HepG2 (cell line): ENCODE results near the gene RPUSD4. TPM values are rescaled to one million over a fixed set of nuclear protein-coding genes. Genes with fewer than 3 reads are reported as not detected.

Experiments
- GLMP ChIP-seq: sonication (generic); formaldehyde crosslinking; IDR thresholded peaks from 2 replicates; pipeline ENCODE4 v1.9.0; 2021; ENCODE audit warnings: missing genetic modification reagents, mild to moderate bottlenecking, borderline replicate concordance
- HES4 ChIP-seq: sonication (generic); formaldehyde crosslinking; IDR thresholded peaks from 2 replicates; pipeline ENCODE4 v1.9.0; 2021; ENCODE audit warnings: mild to moderate bottlenecking, missing genetic modification reagents, borderline replicate concordance
- LBX2 ChIP-seq: sonication (generic); formaldehyde crosslinking; IDR thresholded peaks from 2 replicates; pipeline ENCODE4 v1.5.0; 2020; ENCODE audit warnings: missing genetic modification reagents, mild to moderate bottlenecking, borderline replicate concordance
- PHB2 ChIP-seq: fragments of 450-650 bp; IDR thresholded peaks from 2 replicates; pipeline ENCODE4 v1.6.1; 2018; ENCODE audit not compliant: partially characterized antibody
- RFX1 ChIP-seq: fragments of 450-650 bp; IDR thresholded peaks from 2 replicates; pipeline ENCODE4 v1.6.1; 2017
- SSRP1 ChIP-seq: IDR thresholded peaks from 2 replicates; pipeline ENCODE4 v1.6.1; 2016; ENCODE audit warnings: control low read depth
- ZNF232 ChIP-seq: sonication (generic); formaldehyde crosslinking; IDR thresholded peaks from 2 replicates; pipeline ENCODE4 v1.4.0; 2020; ENCODE audit warnings: missing genetic modification reagents, borderline replicate concordance
- ZNF274 ChIP-seq: sonication (generic); formaldehyde crosslinking; IDR thresholded peaks from 2 replicates; pipeline ENCODE4 v1.5.1; 2020; ENCODE audit warnings: mild to moderate bottlenecking, missing genetic modification reagents
- ZNF564 ChIP-seq: sonication (generic); formaldehyde crosslinking; IDR thresholded peaks from 2 replicates; pipeline ENCODE4 v1.8.1; 2023; ENCODE audit warnings: mild to moderate bottlenecking, missing genetic modification reagents
- ZNF776 ChIP-seq: sonication (generic); formaldehyde crosslinking; IDR thresholded peaks from 2 replicates; pipeline ENCODE4 v1.4.0; 2020; ENCODE audit warnings: mild to moderate bottlenecking, missing genetic modification reagents
- polyA plus RNA-seq, 8 experiments: library from polyadenylated mRNA; depleted of rRNA in 3 of 8; stranded (reverse) in 7 of 8; unstranded in 1 of 8; fragments of >200 nt; fragmentation: Illumina TruSeq in 4 of 8; extraction: Trizol in 4 of 8; gene quantifications; 2 replicates each; pipeline versions ENCODE4 v1.2.1 to v1.2.3, GENCODE V29; 2011 to 2016; ENCODE audit warnings: low read depth in 4 of 8, missing spikeins in 1 of 8, mixed read lengths in 1 of 8; ENCODE audit not compliant: insufficient read depth in 1 of 8
- total RNA-seq, 5 experiments: library from RNA; depleted of rRNA; stranded (reverse); fragments of >200 nt; fragmentation: Illumina TruSeq; extraction: Trizol; gene quantifications; 2 replicates each; pipeline ENCODE4 v1.2.3, GENCODE V29; 2016; ENCODE audit warnings: low read depth in 1 of 5
- TF ChIP-seq, protein P1 (sequence below): sonication (generic); formaldehyde crosslinking; IDR thresholded peaks from 2 replicates; pipeline ENCODE4 v1.4.0; 2020; ENCODE audit warnings: missing genetic modification reagents, borderline replicate concordance

The RPUSD4 gene
- total and polyA plus RNA-seq, 2 of the 13 experiments (the other 11 are each of a cell fraction or from before 2014, with no cell fraction given), result 45.0 to 52.9 TPM

- TF ChIP-seq HES4, result no peak
- TF ChIP-seq ZNF564 (CRISPR knock-in tag), result no peak
- TF ChIP-seq, protein P1, sequence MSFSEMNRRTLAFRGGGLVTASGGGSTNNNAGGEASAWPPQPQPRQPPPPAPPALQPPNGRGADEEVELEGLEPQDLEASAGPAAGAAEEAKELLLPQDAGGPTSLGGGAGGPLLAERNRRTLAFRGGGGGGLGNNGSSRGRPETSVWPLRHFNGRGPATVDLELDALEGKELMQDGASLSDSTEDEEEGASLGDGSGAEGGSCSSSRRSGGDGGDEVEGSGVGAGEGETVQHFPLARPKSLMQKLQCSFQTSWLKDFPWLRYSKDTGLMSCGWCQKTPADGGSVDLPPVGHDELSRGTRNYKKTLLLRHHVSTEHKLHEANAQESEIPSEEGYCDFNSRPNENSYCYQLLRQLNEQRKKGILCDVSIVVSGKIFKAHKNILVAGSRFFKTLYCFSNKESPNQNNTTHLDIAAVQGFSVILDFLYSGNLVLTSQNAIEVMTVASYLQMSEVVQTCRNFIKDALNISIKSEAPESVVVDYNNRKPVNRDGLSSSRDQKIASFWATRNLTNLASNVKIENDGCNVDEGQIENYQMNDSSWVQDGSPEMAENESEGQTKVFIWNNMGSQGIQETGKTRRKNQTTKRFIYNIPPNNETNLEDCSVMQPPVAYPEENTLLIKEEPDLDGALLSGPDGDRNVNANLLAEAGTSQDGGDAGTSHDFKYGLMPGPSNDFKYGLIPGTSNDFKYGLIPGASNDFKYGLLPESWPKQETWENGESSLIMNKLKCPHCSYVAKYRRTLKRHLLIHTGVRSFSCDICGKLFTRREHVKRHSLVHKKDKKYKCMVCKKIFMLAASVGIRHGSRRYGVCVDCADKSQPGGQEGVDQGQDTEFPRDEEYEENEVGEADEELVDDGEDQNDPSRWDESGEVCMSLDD (CRISPR knock-in tag), result no peak
- no peak for TF ChIP-seq ZNF776 (CRISPR knock-in tag)
- 0 out of 2 replicates have a peak, but pooled peaks have one; percentile 56 for TF ChIP-seq ZNF232
- TF ChIP-seq RFX1, result no peak
- TF ChIP-seq LBX2 (CRISPR knock-in tag), result no peak
- no peak for TF ChIP-seq GLMP (CRISPR knock-in tag)
- no peak for TF ChIP-seq SSRP1 (CRISPR knock-in tag)
- no peak for TF ChIP-seq PHB2
- no peak for TF ChIP-seq ZNF274 (CRISPR knock-in tag)
- TF ChIP-seq, all 625 proteins: peak for 7
These were observed 17.3 kb downstream of the RPUSD4 start (continued) for GRCh38 chr11:126194121-126194543.
